NT2/D1 (cell line): ENCODE data around the gene UTP14C.

ENCODE experiments used
- SUZ12 ChIP-seq: IDR thresholded peaks from 2 replicates; pipeline ENCODE4 v1.6.1; 2011; ENCODE audit not compliant: insufficient read length, insufficient read depth; ENCODE audit errors: extremely low read depth
- YY1 ChIP-seq: IDR thresholded peaks from 2 replicates; pipeline ENCODE4 v1.6.1; 2011; ENCODE audit not compliant: insufficient read length, insufficient read depth
- ZNF274 ChIP-seq: IDR thresholded peaks from 2 replicates; pipeline ENCODE4 v1.6.1; 2011; ENCODE audit warnings: mild to moderate bottlenecking, low read depth, low read length

- TF ChIP-seq YY1 (no peak), ZNF274 (no peak), SUZ12 (no peak)
These were observed 46.9 kb upstream of the UTP14C start for GRCh38 chr13:51977625-51978024.
